Natural killer cell (primary cell): ENCODE measurements around the gene ZFYVE9. TPM values are rescaled to one million over a fixed set of nuclear protein-coding genes. Genes with fewer than 3 reads are reported as not detected.

Source experiments
- ATAC-seq, 3 donors: fragments of 150-1000 bp in 2 of 3; fragments of 200-7000 bp in 1 of 3; cut with Tn5 transposase; 1 replicate in 1 of 3; 2 replicates in 2 of 3; pipeline ENCODE4 v1.10.0; 2021; ENCODE audit warnings: mild to moderate bottlenecking in 2 of 3, moderate library complexity in 2 of 3
- DNase-seq, 2 donors: peaks; one replicate each; pipeline versions ENCODE4 v3.0.0 to v3.0.0-alpha.2; 2013 to 2021; ENCODE audit warnings: mixed read lengths in 1 of 2
- H3K27ac ChIP-seq: one replicate; pipeline ENCODE4 v1.5.1; 2013; ENCODE audit warnings: mild to moderate bottlenecking, low read length
- H3K27me3 ChIP-seq: one replicate; pipeline ENCODE4 v1.6.1; 2013; ENCODE audit warnings: low read length; ENCODE audit not compliant: control insufficient read depth, insufficient read depth
- H3K36me3 ChIP-seq: one replicate; pipeline ENCODE4 v1.6.1; 2013; ENCODE audit warnings: low read length; ENCODE audit not compliant: control insufficient read depth, insufficient read depth
- H3K4me1 ChIP-seq: one replicate; pipeline ENCODE4 v1.6.1; 2013; ENCODE audit warnings: low read length; ENCODE audit not compliant: control insufficient read depth, insufficient read depth
- H3K4me3 ChIP-seq: one replicate; pipeline ENCODE4 v1.5.1; 2013; ENCODE audit warnings: low read length
- H3K9me3 ChIP-seq: one replicate; pipeline ENCODE4 v1.6.1; 2013; ENCODE audit warnings: low read length; ENCODE audit not compliant: control insufficient read depth, insufficient read depth
- H3K27ac Mint-ChIP-seq, 2 donors: one replicate each; pipeline ENCODE4 v1.8.0; 2022; ENCODE audit warnings: mild to moderate bottlenecking in 2 of 2, mixed read lengths in 2 of 2, moderate library complexity in 1 of 2
- H3K27me3 Mint-ChIP-seq, 2 donors: one replicate each; pipeline ENCODE4 v1.8.0; 2022; ENCODE audit warnings: low read depth in 2 of 2, mixed read lengths in 2 of 2
- H3K36me3 Mint-ChIP-seq: one replicate; pipeline ENCODE4 v1.8.0; 2022; ENCODE audit warnings: mixed read lengths
- H3K4me1 Mint-ChIP-seq, 2 donors: one replicate each; pipeline ENCODE4 v1.8.0; 2022; ENCODE audit warnings: mixed read lengths in 2 of 2
- H3K4me3 Mint-ChIP-seq: one replicate; pipeline ENCODE4 v1.8.0; 2022; ENCODE audit warnings: mild to moderate bottlenecking, moderate library complexity, mixed read lengths
- H3K9me3 Mint-ChIP-seq, 2 donors: one replicate each; pipeline ENCODE4 v1.8.0; 2022; ENCODE audit warnings: mixed read lengths in 2 of 2
- WGBS: methylation state at CpG from one replicate; pipeline ENCODE4 v1.1.7; 2013; ENCODE audit warnings: missing lambda C conversion rate; ENCODE audit not compliant: insufficient coverage; 5-methylcytosine and 5-hydroxymethylcytosine counted together
- intact Hi-C: fragments of 100-400 bp; cut with micrococcal nuclease; formaldehyde crosslinking; loops from one replicate; pipeline ENCODE4 v1.14.2; 2022
- total RNA-seq, 4 donors: library from RNA; stranded (reverse); fragments of 120-200 nt in 1 of 4; gene quantifications; one replicate each; pipeline versions ENCODE4 v1.2.3 to v1.2.4, GENCODE V29; 2013 to 2022
- TF ChIP-seq, protein P1 (sequence below): fragments of 200-600 bp; IDR thresholded peaks from one replicate; pipeline ENCODE4 v1.8.0; 2022; ENCODE audit warnings: antibody characterized with exemption

Gene ZFYVE9
- total RNA-seq, 3 donors from 2014 or later (not counting 1 experiment from before 2014, with no cell fraction given), result 1.1 to 2.3 (median 1.8) TPM

DNA sequence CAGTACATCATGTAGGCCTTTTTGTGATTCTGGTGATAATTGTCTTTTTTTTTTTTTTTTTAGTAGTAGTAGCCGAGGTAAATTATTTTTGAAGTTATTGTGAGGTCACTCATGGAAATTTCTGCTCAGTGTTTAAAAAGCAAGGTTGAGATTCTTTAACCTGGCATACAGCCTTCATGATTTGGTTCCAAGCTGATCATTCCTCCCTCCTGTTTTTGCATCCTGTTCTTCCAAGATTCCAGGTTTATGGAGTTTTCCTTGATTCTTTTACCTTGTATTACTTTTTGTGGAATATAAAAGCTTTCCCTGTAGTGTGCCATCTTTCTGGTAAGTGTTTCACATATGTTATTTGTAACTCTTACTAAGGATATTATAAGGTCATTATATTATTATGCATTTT lies 9.1 kb downstream of the ZFYVE9 start:
- Mint-ChIP-seq H3K36me3 (no peaks in the 10 kb centered on the region), H3K9me3 (no peaks in the 10 kb centered on the region), H3K27me3 (peaks cover 0 to 7% of the 10 kb centered on the region in 2 donors), H3K4me3 (no peak overlapping the region), H3K27ac (no peak overlapping the region), H3K4me1 (no peaks in the 10 kb centered on the region)
- TF ChIP-seq, protein P1, sequence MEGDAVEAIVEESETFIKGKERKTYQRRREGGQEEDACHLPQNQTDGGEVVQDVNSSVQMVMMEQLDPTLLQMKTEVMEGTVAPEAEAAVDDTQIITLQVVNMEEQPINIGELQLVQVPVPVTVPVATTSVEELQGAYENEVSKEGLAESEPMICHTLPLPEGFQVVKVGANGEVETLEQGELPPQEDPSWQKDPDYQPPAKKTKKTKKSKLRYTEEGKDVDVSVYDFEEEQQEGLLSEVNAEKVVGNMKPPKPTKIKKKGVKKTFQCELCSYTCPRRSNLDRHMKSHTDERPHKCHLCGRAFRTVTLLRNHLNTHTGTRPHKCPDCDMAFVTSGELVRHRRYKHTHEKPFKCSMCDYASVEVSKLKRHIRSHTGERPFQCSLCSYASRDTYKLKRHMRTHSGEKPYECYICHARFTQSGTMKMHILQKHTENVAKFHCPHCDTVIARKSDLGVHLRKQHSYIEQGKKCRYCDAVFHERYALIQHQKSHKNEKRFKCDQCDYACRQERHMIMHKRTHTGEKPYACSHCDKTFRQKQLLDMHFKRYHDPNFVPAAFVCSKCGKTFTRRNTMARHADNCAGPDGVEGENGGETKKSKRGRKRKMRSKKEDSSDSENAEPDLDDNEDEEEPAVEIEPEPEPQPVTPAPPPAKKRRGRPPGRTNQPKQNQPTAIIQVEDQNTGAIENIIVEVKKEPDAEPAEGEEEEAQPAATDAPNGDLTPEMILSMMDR, result no peak
- intact Hi-C loops, result no loop called here
- Histone ChIP-seq H3K36me3 (no peaks in the 10 kb centered on the region), H3K4me3 (no peak overlapping the region), H3K4me1 (no peaks in the 10 kb centered on the region), H3K27ac (no peak overlapping the region), H3K27me3 (no peaks in the 10 kb centered on the region), H3K9me3 (no peaks in the 10 kb centered on the region)
- DNase-seq (no peak), ATAC-seq (no peak)
- WGBS, result no CpG with 5 or more reads among the region's 1 CpG

DNA sequence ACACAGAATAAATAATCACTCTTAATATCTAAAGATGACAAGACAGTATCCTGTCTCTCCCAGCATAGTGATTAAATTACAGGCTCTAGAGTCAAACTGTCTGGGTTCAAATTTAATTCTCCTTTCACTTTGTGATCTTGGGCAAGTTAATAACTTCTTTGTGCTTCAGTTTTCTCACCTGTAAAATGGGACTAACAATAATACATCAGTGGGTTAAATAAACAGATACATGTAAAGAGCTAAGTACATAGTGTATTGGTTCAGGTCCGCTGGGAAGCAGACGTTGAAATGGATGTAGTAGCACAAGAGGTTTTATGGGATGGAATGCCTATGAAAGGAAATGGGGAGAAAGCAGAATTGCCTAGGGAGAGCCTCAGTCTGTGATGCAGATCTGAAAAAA lies 10.7 kb downstream of the ZFYVE9 start:
- no peaks in the 10 kb centered on the region for H3K4me1 ChIP-seq
- DNase-seq (no peak), ATAC-seq (no peak)
- Mint-ChIP-seq H3K4me1 (no peaks in the 10 kb centered on the region), H3K4me3 (no peak overlapping the region), H3K9me3 (no peaks in the 10 kb centered on the region), H3K27me3 (peaks cover 0 to 2% of the 10 kb centered on the region in 2 donors), H3K36me3 (no peaks in the 10 kb centered on the region), H3K27ac (no peak overlapping the region)
- no peaks in the 10 kb centered on the region for H3K27me3 ChIP-seq
- intact Hi-C loops, result no loop called here
- H3K36me3 ChIP-seq, result no peaks in the 10 kb centered on the region
- WGBS, result 95% methylated on average over 2 of the region's 2 CpGs
- no peaks in the 10 kb centered on the region for H3K9me3 ChIP-seq
- TF ChIP-seq, protein P1, result no peak
- H3K4me3 ChIP-seq, result no peak overlapping the region
- no peak overlapping the region for H3K27ac ChIP-seq

DNA sequence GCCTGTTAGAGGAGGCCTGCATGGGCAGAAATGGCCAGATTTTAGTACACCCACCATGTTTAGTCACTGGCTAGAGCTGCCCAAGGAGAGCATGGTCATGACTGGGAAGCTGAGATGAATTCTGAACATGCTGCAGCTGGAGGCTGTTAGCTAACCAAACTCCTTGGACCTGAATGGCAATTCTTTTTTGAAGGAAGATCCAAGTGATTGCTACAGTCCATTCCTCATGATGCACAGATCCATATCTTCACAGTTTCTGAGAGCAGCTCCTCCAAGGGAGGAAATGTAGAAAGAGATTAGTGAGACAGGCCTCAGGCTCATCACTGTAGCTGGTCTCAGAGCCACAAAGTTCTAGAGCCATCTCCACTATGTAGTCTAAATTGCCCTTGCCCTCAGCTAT lies 11.1 kb downstream of the ZFYVE9 start:
- H3K4me3 Mint-ChIP-seq, result no peak overlapping the region
- no peaks in the 10 kb centered on the region for H3K36me3 Mint-ChIP-seq
- Histone ChIP-seq H3K36me3 (no peaks in the 10 kb centered on the region), H3K4me3 (no peak overlapping the region), H3K4me1 (no peaks in the 10 kb centered on the region), H3K9me3 (no peaks in the 10 kb centered on the region), H3K27ac (no peak overlapping the region), H3K27me3 (no peaks in the 10 kb centered on the region)
- TF ChIP-seq, protein P1, result no peak
- ATAC-seq (no peak), DNase-seq (no peak)
- H3K27ac Mint-ChIP-seq, result no peak overlapping the region
- H3K4me1 Mint-ChIP-seq, result no peaks in the 10 kb centered on the region
- intact Hi-C loops, result no loop called here
- no peaks in the 10 kb centered on the region for H3K9me3 Mint-ChIP-seq
- no peaks in the 10 kb centered on the region for H3K27me3 Mint-ChIP-seq

DNA sequence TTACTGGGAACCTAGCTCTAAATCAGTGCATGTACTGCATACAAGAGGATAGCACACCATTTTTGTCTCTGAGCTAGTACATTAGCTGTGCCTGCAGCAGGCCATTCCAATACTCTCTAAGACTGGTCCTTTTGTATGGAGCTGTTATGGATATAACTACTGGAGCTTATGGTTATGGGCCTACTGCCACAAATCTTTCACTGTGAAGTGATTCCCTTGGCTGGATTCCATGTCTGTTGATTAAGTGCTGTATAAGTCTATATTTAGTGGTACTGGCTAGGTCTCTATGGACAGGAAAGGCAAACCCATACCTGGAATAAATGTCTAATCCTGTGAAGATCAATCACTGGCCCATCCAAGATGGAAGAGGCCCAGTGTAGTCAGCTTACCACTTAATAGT lies 12.0 kb downstream of the ZFYVE9 start:
- ATAC-seq (no peak), DNase-seq (no peak)
- Mint-ChIP-seq H3K36me3 (no peaks in the 10 kb centered on the region), H3K27me3 (no peaks in the 10 kb centered on the region), H3K27ac (no peak overlapping the region), H3K4me3 (no peak overlapping the region), H3K9me3 (no peaks in the 10 kb centered on the region), H3K4me1 (no peaks in the 10 kb centered on the region)
- Histone ChIP-seq H3K27me3 (no peaks in the 10 kb centered on the region), H3K9me3 (no peaks in the 10 kb centered on the region), H3K4me3 (no peak overlapping the region), H3K4me1 (no peaks in the 10 kb centered on the region), H3K36me3 (no peaks in the 10 kb centered on the region), H3K27ac (no peak overlapping the region)
- TF ChIP-seq, protein P1, result no peak
- intact Hi-C loops, result no loop called here
